ENCODE results near the gene HCN2.

DNA sequence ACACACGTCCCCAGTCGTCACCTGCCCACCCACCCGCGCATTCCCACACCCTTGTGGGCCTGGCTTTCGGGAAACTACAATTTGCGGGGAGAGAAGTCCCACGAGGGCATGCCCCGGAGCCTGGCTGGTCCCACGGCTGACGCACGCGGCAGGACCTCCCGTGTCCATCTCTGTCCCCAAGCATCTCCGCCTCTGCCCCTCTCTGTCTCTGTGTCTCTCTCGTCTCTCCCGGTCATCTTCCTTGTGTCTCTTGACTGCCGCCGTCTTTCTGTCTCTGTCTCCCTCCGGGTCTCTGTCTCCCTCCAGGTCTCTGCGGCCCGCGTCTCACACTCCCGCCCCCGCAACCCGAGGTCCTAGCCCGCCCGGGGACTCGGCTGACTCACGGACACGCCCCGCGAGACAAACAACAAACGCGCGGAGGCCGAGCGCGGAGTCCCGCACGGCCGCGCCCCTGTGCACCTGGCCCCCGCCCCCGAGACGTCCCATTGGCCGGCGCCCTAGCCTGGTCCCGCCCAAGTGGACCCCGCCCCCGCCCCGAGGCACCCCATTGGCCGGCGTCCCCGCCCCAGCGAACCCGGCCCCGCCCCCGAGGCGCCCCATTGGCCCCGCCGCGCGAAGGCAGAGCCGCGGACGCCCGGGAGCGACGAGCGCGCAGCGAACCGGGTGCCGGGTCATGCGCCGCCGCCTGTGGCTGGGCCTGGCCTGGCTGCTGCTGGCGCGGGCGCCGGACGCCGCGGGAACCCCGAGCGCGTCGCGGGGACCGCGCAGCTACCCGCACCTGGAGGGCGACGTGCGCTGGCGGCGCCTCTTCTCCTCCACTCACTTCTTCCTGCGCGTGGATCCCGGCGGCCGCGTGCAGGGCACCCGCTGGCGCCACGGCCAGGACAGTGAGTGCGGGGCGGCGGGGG lies 49.8 kb downstream of the HCN2 start, which contains the start of gene FGF22:
- peak in 2 of 6 experiments; percentile 10 to 23 for TF ChIP-seq CTCF (IDR thresholded peaks at IDR 0.05)
- no peak for TF ChIP-seq POLR2A (IDR thresholded peaks at IDR 0.05)
